ENCODE data around the gene ANKRD42. TPM values are rescaled to one million over a fixed set of nuclear protein-coding genes. Genes with fewer than 3 reads are reported as not detected.
A peak's percentile ranks its signal among the peaks of the same experiment; 100 is the strongest.
"Not testable (repeated sequence)": the region's sequence is repeated elsewhere in the genome, so short reads cannot be mapped to it uniquely, and the experiment has no call there.

The ANKRD42 gene
- total RNA-seq, 1 donor from 2014 or later = 5.8 TPM

DNA sequence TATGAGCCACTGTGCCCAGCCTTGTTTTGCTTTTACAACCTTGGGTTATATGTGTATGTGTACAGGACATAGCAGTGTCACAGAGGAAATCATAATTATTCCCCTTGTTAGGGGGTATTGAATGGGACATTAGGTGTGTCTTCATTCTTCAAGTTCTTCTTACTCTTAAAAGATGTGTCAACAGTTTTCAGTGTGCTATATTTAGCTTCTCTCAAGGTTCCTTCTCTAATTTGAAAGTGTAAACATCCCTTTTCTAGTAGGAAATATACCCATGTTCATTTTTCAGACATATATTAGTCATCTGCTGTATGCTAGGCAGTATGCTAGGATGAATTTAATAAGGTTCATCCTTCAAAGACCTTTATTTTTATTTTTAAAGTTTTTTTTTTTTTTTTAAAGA lies 19.5 kb upstream of the ANKRD42 start:
- no peak for DNase-seq

DNA sequence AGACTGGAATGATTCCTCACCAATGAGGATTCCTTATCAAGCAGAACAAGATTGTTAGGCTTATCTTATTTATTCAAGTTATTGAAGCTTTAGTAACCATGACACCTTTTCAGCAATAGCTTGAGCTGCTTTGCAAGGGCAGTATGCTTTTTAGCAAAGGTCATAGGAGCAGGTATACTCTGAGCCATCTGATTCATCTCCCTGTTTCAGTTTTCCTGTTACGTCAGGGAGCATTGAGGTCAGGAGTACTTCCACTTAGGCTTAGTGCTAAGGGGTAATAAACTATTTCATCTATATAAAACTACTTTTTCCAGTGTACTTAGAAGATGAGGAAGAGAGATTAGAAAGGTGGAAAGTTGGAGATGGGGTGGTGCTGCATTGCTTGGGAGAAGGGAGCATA lies 17.7 kb upstream of the ANKRD42 start:
- DNase-seq = no peak

- no peak for DNase-seq
These were observed 11.7 kb upstream of the ANKRD42 start for GRCh38 chr11:83181815-83182214.

- DNase-seq = no peak
These were observed 7.7 kb upstream of the ANKRD42 start for GRCh38 chr11:83185767-83186166.

- no peak for DNase-seq
These were observed 6.0 kb upstream of the ANKRD42 start for GRCh38 chr11:83187465-83187864.

- DNase-seq = no peak
These were observed 2.0 kb upstream of the ANKRD42 start for GRCh38 chr11:83191491-83191890.

GRCh38 chr11:83191986-83192385 lies 1.5 kb upstream of the ANKRD42 start:
- no peak for DNase-seq

GRCh38 chr11:83192606-83193245 lies 786 bp upstream of the ANKRD42 start:
- DNase-seq = no peak

DNA sequence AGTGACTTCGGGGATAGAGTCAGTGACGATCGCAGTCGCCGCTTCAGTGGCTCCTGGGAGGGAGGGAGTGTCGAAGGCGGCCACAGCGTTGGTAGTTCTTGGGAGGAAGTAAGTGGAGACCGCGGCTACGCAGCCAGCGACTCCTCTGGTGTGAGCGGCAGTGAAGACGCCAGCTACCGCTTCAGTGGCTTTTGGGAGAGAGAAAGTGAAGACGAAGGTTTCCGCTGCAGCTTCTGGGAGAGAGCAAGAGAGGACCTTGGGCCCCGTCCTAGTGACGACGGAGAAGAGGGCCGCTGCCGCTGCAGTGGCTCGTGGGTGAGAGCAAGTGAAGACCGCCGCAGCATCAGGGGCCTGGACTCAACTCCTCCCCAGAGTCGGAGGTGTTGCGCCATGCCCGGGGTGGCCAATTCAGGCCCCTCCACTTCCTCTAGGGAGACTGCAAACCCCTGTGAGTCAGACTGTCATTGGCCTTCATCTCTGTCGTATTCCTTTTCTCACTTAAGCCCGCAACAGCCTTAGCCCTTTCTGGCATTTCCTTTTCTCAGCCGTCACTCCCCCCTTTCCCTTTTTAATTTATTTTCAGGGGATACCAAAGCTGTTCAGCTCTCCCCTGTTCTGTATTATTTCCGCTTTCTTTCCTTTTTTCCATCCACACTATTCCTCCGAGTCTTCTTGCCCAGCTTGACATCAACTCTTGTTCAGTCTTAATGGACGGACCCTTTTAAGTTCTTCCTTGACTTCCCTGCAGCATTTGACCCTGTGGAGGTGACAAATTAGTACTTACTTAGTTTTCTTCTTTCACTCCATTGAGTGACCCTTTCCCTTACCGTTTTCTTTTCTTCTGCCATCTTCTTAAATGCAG lies 1.0 kb downstream of the ANKRD42 start:
- DNase-seq = peak; percentile 60

DNA sequence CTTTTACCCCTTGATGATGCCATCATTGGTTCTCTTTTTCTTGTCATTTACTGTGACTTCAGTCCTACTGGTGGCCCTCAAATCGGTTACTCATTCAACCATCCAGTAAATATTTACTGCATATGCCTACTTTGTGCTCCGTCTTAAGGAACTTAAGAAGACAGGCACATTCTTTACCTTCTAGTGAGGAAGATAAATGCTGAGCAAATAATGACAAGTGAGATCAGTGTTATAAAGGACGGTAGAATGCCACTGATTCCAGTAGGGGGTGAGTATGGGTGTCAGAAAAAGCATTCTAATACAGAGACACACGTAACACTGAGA lies 1.6 kb downstream of the ANKRD42 start:
- no peak for DNase-seq

DNA sequence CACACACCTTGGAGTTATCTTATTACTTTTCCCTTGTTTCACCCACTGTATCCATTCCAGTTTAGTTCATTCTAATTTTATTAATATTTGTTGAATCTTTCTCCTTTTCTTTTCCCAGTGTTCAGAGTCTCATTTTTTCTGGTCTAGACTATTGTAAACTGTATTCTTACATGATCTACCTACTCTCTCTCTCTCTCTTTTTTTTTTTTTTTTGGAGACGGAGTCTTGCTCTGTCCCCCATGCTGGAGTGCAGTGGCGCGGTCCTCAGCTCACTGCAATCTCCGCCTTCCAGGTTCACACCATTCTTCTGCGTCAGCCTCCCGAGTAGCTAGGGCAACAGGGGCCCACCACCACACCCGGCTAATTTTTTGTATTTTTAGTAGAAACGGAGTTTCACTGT lies 2.1 kb downstream of the ANKRD42 start:
- no peak for DNase-seq

GRCh38 chr11:83200035-83200434 lies 6.5 kb downstream of the ANKRD42 start:
- no peak for DNase-seq

DNA sequence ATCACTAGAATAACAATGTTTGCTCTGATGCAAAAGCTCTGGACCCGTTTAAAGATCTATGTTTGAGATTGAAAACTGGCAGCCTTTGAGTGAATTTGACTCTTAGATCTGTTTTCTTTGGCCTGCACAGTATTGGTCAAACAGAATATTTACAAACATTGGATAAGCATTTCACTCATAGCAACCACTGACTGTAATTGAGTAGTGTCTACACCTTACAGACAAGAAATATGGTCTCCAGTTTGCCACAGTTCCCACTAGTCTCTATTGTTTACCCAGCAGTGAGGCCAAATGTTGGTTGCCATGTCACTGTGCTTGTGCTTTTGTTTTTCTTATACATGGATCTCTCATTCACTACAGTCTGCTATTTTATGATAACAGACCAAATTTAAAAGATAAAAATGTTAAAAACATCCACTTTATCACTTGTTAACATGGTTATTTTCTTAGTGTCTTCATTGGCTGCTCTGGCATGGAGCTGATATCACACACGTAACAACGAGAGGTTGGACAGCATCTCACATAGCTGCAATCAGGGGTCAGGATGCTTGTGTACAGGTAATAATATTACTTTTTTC lies 12.2 kb downstream of the ANKRD42 start:
- no peak for DNase-seq

- no peak for DNase-seq
These were observed 12.7 kb downstream of the ANKRD42 start for GRCh38 chr11:83206221-83206620.

DNA sequence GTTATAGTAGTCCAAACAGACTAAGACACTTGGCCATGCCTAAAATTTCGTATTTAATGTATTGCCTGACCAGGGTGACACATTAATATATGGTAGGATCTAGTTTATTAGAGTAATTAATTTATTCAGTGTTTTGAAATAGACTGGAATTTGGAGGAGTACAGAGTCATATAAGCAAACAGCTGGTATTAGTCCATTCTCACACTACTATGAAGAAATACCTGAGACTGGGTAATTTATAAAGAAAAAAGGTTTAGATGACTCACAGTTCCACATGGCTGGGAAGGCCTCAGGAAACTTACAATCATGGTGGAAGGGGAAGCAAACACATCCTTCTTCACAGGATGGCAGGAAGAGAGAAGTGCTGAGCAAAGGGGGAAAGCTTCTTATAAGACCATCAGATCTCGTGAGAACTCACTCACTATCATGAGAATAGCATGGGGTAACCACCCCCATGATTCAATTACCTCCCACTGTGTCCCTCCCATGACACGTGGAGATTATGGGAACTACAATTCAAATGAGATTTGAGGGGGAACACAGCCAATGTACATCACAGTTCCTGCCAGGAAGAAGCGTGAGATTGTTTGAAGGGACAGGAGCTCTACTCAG lies 13.4 kb downstream of the ANKRD42 start:
- DNase-seq = not testable (repeated sequence)

- no peak for DNase-seq
These were observed 25.6 kb downstream of the ANKRD42 start for GRCh38 chr11:83219095-83219494.

- no peak for DNase-seq
These were observed 26.7 kb downstream of the ANKRD42 start for GRCh38 chr11:83220260-83220659.

DNA sequence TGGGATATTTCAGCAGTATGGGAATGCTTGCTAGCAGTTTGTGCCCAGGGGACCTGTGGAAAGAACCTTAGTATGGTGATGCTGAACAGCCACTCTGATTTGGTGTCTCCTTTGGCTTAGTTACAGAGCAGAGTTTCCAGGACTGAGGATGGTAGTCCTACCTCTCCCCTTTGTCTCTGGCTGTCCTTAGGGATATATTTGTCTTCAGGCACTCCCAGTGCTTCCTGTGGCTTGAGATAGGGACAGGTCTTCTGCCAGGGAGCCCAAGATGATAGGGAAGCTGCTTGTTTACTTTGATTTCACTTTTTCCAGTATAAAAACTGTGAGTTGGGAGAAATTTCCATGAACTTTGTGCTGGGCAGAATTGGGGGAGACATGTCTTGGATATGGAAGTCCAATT lies 28.2 kb downstream of the ANKRD42 start:
- DNase-seq = no peak

- no peak for DNase-seq
These were observed 29.0 kb downstream of the ANKRD42 start for GRCh38 chr11:83222499-83222898.

DNA sequence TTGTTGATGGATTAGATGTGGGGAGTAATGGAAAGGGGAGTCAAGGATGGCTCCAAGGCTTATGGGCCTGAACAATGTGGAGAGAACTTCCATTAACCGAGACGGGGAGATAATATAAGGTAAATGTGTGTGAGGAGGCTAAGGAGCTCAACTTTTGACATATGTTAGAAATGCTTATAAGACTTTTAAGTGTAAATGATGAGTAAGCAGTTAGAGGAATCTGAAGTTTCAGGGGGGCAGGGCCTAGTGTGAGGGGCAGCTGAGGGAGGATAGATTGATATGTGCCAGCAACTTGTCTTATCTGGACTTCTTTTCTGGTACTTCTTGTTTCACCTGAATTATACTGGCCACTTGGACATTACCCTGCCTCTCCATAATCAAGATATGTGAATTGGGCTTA lies 29.9 kb downstream of the ANKRD42 start:
- DNase-seq = no peak

DNA sequence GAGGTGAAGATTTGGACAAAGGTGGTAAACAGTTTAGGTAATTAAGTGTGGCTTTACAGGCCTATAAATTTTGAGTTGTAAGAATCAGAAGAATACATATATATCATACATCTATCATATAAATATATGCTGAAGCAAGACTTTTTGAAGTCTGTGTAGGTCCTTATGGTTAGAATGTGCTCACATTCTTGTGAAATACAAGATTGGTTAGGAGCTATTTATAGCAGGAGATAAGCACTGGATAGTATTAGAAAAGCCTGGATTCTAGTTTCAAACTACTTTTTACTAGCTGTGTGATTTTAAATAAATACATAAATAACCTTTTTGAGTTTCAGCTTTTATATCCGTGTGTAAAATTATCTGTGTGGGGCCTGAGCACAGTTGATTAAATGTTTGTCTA lies 42.3 kb downstream of the ANKRD42 start:
- DNase-seq = no peak

GRCh38 chr11:83238111-83238510 lies 44.6 kb downstream of the ANKRD42 start:
- DNase-seq = no peak

DNA sequence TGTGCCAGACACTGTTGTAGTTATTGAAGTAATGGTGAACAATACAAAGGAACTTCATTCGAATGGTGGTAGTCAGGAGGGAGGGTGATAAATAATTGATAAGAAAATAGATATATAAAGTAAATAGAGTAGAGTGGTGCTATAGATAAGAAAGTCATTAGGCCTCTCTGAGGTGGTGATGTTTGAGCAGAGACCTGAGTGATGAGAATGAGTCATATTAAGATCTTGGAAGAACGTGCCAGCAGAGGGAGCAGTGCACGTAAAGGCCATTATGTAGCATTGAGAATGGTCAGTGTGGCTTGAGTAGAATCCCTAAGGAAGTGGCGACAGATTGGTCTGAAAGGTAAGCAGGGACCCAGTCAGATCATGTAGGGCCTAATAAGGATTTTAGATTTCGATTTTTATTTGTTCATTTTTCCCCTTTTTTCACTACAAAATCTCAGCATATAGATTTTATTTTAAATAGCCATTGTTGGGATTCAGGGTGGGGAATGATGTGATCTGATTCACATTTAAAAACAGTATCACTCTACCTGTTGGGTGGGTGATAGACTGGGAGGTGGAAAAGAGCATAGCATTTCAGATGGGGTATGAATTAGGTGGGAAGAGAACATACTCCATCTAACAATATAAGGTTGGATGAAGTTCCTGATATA lies 47.9 kb downstream of the ANKRD42 start:
- DNase-seq = peak; percentile 54
